ENCODE measurements around the gene CEND1. TPM values are rescaled to one million over a fixed set of nuclear protein-coding genes. Genes with fewer than 3 reads are reported as not detected.

CEND1 gene
- total RNA-seq, 1 experiment from 2014 or later, result 2.7 TPM

DNA sequence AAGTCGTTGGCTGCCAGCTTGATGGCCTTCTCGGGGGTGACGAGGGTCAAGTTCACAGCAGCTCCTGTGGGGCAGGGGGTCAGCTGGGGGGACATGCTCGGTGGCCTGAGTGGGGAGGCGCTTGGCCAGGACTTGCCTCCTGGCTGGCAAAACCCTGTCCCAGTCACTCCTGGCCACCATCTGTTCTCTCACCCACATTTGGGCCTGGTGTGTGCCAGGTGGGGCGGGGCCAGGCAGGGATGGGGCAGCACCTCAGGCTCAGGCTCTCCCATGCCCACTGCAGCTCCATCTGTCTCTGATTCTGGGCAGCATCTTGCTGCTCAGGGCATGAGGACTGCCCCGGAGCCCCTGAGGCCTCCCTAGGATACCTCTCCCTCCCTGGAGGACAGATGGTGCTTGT, 3.7 kb upstream of the CEND1 start:
- POLR2A ChIA-PET, result interaction anchor here (1.0 to 1.6 kb wide), 2 partner anchors 10 to 26 kb away, joined by 3 to 5 read pairs; partner anchors contain the start of gene PNPLA2
- Mint-ChIP-seq H3K36me3 (no peaks in the 10 kb centered on the region), H3K27ac (no peak overlapping the region), H3K4me1 (peaks cover 22% of the 10 kb centered on the region), H3K4me3 (no peak overlapping the region), H3K27me3 (ENCODE audit: low read depth) (no peaks in the 10 kb centered on the region), H3K9me3 (no peaks in the 10 kb centered on the region)
- CTCF ChIA-PET, result no interaction called here
- no peak for DNase-seq (ENCODE audit: low spot score)
- TF ChIP-seq, protein P1, sequence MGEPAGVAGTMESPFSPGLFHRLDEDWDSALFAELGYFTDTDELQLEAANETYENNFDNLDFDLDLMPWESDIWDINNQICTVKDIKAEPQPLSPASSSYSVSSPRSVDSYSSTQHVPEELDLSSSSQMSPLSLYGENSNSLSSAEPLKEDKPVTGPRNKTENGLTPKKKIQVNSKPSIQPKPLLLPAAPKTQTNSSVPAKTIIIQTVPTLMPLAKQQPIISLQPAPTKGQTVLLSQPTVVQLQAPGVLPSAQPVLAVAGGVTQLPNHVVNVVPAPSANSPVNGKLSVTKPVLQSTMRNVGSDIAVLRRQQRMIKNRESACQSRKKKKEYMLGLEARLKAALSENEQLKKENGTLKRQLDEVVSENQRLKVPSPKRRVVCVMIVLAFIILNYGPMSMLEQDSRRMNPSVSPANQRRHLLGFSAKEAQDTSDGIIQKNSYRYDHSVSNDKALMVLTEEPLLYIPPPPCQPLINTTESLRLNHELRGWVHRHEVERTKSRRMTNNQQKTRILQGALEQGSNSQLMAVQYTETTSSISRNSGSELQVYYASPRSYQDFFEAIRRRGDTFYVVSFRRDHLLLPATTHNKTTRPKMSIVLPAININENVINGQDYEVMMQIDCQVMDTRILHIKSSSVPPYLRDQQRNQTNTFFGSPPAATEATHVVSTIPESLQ (CRISPR knock-in tag; IDR thresholded peaks at IDR 0.05), result no peak
- TF ChIP-seq TCF7 (CRISPR knock-in tag; IDR thresholded peaks at IDR 0.05; ENCODE audit: low read depth) (no peak), ZBTB21 (CRISPR knock-in tag; IDR thresholded peaks at IDR 0.05; ENCODE audit: borderline replicate concordance) (no peak), NFYB (CRISPR knock-in tag; conservative IDR thresholded peaks at IDR 0.05; ENCODE audit: low read depth) (no peak), ZNF317 (CRISPR knock-in tag; IDR thresholded peaks at IDR 0.05; ENCODE audit: borderline replicate concordance, low read depth) (no peak), SOX15 (CRISPR knock-in tag; IDR thresholded peaks at IDR 0.05) (no peak)
- TF ChIP-seq, protein P2, sequence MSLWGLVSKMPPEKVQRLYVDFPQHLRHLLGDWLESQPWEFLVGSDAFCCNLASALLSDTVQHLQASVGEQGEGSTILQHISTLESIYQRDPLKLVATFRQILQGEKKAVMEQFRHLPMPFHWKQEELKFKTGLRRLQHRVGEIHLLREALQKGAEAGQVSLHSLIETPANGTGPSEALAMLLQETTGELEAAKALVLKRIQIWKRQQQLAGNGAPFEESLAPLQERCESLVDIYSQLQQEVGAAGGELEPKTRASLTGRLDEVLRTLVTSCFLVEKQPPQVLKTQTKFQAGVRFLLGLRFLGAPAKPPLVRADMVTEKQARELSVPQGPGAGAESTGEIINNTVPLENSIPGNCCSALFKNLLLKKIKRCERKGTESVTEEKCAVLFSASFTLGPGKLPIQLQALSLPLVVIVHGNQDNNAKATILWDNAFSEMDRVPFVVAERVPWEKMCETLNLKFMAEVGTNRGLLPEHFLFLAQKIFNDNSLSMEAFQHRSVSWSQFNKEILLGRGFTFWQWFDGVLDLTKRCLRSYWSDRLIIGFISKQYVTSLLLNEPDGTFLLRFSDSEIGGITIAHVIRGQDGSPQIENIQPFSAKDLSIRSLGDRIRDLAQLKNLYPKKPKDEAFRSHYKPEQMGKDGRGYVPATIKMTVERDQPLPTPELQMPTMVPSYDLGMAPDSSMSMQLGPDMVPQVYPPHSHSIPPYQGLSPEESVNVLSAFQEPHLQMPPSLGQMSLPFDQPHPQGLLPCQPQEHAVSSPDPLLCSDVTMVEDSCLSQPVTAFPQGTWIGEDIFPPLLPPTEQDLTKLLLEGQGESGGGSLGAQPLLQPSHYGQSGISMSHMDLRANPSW (CRISPR knock-in tag; conservative IDR thresholded peaks at IDR 0.05; ENCODE audit: low read depth), result no peak
- TF ChIP-seq, protein P3, sequence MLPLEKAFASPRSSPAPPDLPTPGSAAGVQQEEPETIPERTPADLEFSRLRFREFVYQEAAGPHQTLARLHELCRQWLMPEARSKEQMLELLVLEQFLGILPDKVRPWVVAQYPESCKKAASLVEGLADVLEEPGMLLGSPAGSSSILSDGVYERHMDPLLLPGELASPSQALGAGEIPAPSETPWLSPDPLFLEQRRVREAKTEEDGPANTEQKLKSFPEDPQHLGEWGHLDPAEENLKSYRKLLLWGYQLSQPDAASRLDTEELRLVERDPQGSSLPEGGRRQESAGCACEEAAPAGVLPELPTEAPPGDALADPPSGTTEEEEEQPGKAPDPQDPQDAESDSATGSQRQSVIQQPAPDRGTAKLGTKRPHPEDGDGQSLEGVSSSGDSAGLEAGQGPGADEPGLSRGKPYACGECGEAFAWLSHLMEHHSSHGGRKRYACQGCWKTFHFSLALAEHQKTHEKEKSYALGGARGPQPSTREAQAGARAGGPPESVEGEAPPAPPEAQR (CRISPR knock-in tag; IDR thresholded peaks at IDR 0.05), result no peak
- TF ChIP-seq, protein P4, sequence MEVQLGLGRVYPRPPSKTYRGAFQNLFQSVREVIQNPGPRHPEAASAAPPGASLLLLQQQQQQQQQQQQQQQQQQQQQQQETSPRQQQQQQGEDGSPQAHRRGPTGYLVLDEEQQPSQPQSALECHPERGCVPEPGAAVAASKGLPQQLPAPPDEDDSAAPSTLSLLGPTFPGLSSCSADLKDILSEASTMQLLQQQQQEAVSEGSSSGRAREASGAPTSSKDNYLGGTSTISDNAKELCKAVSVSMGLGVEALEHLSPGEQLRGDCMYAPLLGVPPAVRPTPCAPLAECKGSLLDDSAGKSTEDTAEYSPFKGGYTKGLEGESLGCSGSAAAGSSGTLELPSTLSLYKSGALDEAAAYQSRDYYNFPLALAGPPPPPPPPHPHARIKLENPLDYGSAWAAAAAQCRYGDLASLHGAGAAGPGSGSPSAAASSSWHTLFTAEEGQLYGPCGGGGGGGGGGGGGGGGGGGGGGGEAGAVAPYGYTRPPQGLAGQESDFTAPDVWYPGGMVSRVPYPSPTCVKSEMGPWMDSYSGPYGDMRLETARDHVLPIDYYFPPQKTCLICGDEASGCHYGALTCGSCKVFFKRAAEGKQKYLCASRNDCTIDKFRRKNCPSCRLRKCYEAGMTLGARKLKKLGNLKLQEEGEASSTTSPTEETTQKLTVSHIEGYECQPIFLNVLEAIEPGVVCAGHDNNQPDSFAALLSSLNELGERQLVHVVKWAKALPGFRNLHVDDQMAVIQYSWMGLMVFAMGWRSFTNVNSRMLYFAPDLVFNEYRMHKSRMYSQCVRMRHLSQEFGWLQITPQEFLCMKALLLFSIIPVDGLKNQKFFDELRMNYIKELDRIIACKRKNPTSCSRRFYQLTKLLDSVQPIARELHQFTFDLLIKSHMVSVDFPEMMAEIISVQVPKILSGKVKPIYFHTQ (CRISPR knock-in tag; IDR thresholded peaks at IDR 0.05), result no peak
- TF ChIP-seq, protein P5, sequence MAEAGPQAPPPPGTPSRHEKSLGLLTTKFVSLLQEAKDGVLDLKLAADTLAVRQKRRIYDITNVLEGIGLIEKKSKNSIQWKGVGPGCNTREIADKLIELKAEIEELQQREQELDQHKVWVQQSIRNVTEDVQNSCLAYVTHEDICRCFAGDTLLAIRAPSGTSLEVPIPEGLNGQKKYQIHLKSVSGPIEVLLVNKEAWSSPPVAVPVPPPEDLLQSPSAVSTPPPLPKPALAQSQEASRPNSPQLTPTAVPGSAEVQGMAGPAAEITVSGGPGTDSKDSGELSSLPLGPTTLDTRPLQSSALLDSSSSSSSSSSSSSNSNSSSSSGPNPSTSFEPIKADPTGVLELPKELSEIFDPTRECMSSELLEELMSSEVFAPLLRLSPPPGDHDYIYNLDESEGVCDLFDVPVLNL (CRISPR knock-in tag; IDR thresholded peaks at IDR 0.05; ENCODE audit: borderline replicate concordance, low read depth), result no peak
- TF ChIP-seq, protein P6, sequence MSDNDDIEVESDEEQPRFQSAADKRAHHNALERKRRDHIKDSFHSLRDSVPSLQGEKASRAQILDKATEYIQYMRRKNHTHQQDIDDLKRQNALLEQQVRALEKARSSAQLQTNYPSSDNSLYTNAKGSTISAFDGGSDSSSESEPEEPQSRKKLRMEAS (CRISPR knock-in tag; IDR thresholded peaks at IDR 0.05), result no peak
- no peak for ATAC-seq

DNA sequence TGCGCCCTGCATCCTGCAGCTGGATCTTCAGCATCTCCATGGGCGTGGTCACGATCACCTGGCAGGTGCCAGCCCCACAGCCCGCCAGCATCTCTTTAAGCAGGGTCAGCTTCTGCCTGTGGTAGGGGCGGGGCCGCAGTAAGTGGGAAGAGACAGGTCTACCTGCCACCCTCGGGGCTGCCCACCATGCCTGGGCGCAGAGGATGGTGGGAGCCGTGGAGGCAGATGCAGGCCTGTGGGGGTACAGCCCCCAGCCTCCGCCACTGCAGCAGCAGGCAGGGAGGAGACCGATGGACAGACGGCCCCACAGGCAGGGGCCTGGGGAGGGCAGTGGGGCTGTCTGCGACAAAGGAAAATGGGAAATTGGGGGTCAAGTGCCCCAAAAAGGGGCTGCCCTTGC, 3.0 kb upstream of the CEND1 start:
- Mint-ChIP-seq H3K36me3 (no peaks in the 10 kb centered on the region), H3K4me1 (peaks cover 22% of the 10 kb centered on the region), H3K9me3 (no peaks in the 10 kb centered on the region), H3K27me3 (ENCODE audit: low read depth) (no peaks in the 10 kb centered on the region), H3K27ac (no peak overlapping the region), H3K4me3 (no peak overlapping the region)
- DNase-seq (ENCODE audit: low spot score) (no peak), ATAC-seq (no peak)
- ChIA-PET CTCF (no interaction called here), POLR2A (interaction anchor here (1.0 to 1.6 kb wide), 2 partner anchors 10 to 26 kb away, joined by 3 to 5 read pairs; partner anchors contain the start of gene PNPLA2)
- TF ChIP-seq SOX15 (CRISPR knock-in tag; IDR thresholded peaks at IDR 0.05) (no peak), ZNF121 (CRISPR knock-in tag; IDR thresholded peaks at IDR 0.05) (no peak), NR2C2 (CRISPR knock-in tag; IDR thresholded peaks at IDR 0.05) (no peak), EMX1 (CRISPR knock-in tag; IDR thresholded peaks at IDR 0.05) (no peak), SP1 (CRISPR knock-in tag; conservative IDR thresholded peaks at IDR 0.05) (no peak), NR3C1 (CRISPR knock-in tag; conservative IDR thresholded peaks at IDR 0.05; ENCODE audit: low read depth) (no peak), ESRRA (CRISPR knock-in tag; IDR thresholded peaks at IDR 0.05; ENCODE audit: borderline replicate concordance) (no peak), ELF4 (CRISPR knock-in tag; IDR thresholded peaks at IDR 0.05; ENCODE audit: low read depth) (no peak)
- TF ChIP-seq, protein P5 (CRISPR knock-in tag; IDR thresholded peaks at IDR 0.05; ENCODE audit: borderline replicate concordance, low read depth), result no peak
- TF ChIP-seq, protein P7, sequence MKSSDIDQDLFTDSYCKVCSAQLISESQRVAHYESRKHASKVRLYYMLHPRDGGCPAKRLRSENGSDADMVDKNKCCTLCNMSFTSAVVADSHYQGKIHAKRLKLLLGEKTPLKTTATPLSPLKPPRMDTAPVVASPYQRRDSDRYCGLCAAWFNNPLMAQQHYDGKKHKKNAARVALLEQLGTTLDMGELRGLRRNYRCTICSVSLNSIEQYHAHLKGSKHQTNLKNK (CRISPR knock-in tag; IDR thresholded peaks at IDR 0.05), result no peak
- TF ChIP-seq, protein P8, sequence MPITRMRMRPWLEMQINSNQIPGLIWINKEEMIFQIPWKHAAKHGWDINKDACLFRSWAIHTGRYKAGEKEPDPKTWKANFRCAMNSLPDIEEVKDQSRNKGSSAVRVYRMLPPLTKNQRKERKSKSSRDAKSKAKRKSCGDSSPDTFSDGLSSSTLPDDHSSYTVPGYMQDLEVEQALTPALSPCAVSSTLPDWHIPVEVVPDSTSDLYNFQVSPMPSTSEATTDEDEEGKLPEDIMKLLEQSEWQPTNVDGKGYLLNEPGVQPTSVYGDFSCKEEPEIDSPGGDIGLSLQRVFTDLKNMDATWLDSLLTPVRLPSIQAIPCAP (CRISPR knock-in tag; IDR thresholded peaks at IDR 0.05), result no peak

Data from WTC11 (cell line).